IMR-90 (cell line): ENCODE measurements around the gene KIF1B. TPM values are rescaled to one million over a fixed set of nuclear protein-coding genes. Genes with fewer than 3 reads are reported as not detected.

Source experiments
- CTCF ChIP-seq: conservative IDR thresholded peaks from 2 replicates; pipeline ENCODE4 v1.5.1; 2012; ENCODE audit warnings: mild to moderate bottlenecking, low read depth, low read length, improper control_type of control experiment
- POLR2A ChIP-seq: IDR thresholded peaks from 2 replicates; pipeline ENCODE4 v1.6.1; 2012; ENCODE audit warnings: mild to moderate bottlenecking, low read depth, low read length
- polyA plus RNA-seq, 3 experiments: library from polyadenylated mRNA; depleted of rRNA; stranded (reverse); fragments of >200 nt; gene quantifications; 2 replicates each; pipeline ENCODE4 v1.2.3, GENCODE V29; 2012; ENCODE audit warnings: low replicate concordance in 1 of 3
- total RNA-seq: library from RNA; depleted of rRNA; stranded (reverse); fragments of >200 nt; gene quantifications from 2 replicates; pipeline ENCODE4 v1.2.3, GENCODE V29; 2012

Gene KIF1B
- total and polyA plus RNA-seq, 2 of the 4 experiments (the other 2 are of a cell fraction) = 13.0 to 21.1 TPM

- TF ChIP-seq CTCF (no peak), POLR2A (peak; percentile 96)
Measured at GRCh38 chr1:10398734-10399443, 188.5 kb downstream of the KIF1B start, which contains the start of gene PGD (continued).
